ENCODE data around the gene PITPNM3. TPM values are rescaled to one million over a fixed set of nuclear protein-coding genes. Genes with fewer than 3 reads are reported as not detected.

PITPNM3 gene
- total and polyA plus RNA-seq, 7 donors = 3.6 to 13.6 (median 5.7) TPM

DNA sequence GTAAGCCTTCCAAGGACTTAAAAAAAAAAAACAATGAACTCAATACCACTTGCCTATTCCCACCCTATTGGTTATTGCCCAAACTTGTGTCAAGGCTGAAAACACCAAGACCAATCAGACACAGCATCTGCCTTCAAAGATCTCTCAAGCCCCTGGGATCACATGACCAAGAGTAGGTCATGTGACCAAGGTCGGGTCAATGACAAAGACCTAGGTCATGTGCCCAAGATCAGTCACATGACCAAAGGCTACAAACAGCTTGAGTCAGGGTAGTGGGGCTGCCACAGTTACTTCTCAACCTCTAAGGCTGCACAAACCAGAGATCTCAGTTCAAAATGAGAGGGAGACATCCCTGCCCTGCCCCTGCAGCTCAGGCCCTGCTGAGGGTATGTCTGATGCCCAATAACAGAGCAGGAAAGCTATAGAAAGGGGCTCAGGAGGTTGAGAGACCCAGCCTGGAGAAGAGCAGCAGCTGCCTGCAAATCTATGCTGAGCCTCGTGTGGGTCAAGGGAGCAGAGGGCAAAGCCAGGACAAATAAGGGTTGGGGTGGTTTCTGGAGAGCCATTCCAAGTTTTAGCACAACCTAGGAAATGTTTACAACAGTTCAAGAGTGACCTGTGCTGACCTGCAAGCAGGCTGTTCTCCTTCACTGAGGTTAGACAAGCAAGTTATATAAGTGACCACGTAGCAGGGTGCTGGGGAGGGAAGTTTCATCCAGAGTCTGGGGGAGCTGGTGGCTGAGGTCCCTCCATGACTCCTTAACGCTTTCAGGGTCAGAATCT, 63.3 kb downstream of the PITPNM3 start:
- Histone ChIP-seq H3K36me3 (no peaks in the 10 kb centered on the region), H3K4me3 (no peak overlapping the region), H3K9me3 (no peaks in the 10 kb centered on the region), H3K27ac (peak overlapping the region in 2 of 4 donors; percentile 31 to 59), H3K4me1 (peaks cover 0 to 33% (median 21%) of the 10 kb centered on the region in 4 donors), H3K27me3 (no peaks in the 10 kb centered on the region)
- WGBS, 2 donors = 74 to 80% methylated on average over 4 of the region's 4 CpGs
- intact Hi-C loops (cut with DNase I) = no loop called here
- peak; percentile 33 for DNase-seq
- TF ChIP-seq POLR2AphosphoS5 (IDR thresholded peaks at IDR 0.05) (no peak), CTCF (IDR thresholded peaks at IDR 0.05) (no peak), POLR2A (IDR thresholded peaks at IDR 0.05) (no peak), EP300 (IDR thresholded peaks at IDR 0.05) (no peak)

DNA sequence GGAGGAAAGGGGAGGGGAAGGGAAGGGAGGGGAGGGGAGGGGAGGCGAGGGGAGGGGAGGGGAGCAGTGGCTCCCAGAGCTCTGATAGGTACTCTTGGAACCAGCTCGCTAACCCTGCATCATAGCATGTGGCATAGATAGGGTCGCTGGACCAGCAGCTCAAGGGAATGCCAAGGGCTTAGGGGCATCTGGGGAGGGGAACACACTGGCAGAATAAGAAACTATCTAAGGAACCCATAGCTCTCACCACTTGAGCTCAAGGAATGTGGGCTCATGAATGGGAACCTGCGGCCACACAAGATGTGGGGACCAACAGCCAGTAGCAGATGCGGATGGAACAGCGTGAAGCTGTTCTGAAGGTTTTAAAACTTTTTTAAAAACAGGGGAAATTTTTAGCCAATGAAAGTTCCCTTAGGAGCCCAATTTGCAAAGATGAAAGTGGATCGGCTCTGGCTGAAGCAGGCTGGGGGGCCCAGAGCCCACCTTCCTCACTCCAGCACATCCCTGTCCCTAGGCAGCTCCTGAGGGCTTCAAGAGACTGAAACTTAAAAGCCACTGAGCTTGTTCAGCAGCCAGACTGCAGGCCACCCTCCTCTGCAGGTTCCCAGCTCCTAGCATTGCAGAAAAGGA, 65.2 kb downstream of the PITPNM3 start:
- no peak overlapping the region for H3K27ac ChIP-seq
- TF ChIP-seq EP300 (IDR thresholded peaks at IDR 0.05) (no peak), POLR2AphosphoS5 (IDR thresholded peaks at IDR 0.05) (no peak), CTCF (IDR thresholded peaks at IDR 0.05) (no peak), POLR2A (IDR thresholded peaks at IDR 0.05) (no peak)
- intact Hi-C loops (cut with DNase I) = no loop called here
- WGBS, 2 donors = 79 to 95% methylated on average over 7 of the region's 7 CpGs
- peak; percentile 45 for DNase-seq
- H3K9me3 ChIP-seq = no peaks in the 10 kb centered on the region
- H3K4me1 ChIP-seq = peaks cover 0 to 24% (median 10%) of the 10 kb centered on the region in 4 donors
- H3K36me3 ChIP-seq = no peaks in the 10 kb centered on the region
- H3K27me3 ChIP-seq = no peaks in the 10 kb centered on the region
- H3K4me3 ChIP-seq = no peak overlapping the region

DNA sequence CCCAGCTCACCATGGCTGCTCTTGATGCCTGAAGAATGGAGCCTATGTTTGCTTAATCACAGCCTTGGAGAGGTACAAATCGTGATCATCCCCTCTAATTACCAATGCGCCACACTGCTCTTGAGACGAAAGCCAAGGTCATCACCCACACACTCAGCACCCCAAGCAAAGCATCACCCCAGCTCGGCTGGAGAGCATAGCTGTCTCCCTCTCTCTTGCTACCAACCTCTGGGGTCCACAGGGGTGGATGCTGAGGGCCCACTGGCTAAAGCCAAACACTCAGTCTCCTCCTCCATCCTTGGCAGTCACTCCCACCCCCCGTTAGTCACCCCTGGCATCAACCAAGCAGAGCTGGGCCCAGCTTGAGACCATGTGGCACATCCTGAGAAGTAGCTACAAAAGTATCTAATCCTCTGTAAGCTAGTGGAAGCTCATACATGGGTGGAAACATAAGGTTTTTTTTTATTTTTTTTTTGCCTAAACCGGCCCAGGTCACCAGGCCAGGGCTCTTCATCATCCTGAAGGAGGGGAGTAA, 67.3 kb downstream of the PITPNM3 start:
- Histone ChIP-seq H3K4me1 (peaks cover 0 to 23% (median 8%) of the 10 kb centered on the region in 4 donors), H3K36me3 (no peaks in the 10 kb centered on the region), H3K4me3 (no peak overlapping the region), H3K27me3 (no peaks in the 10 kb centered on the region), H3K9me3 (no peaks in the 10 kb centered on the region), H3K27ac (no peak overlapping the region)
- peak; percentile 27 for DNase-seq
- TF ChIP-seq CTCF (IDR thresholded peaks at IDR 0.05) (no peak), EP300 (IDR thresholded peaks at IDR 0.05) (no peak), POLR2AphosphoS5 (IDR thresholded peaks at IDR 0.05) (no peak), POLR2A (IDR thresholded peaks at IDR 0.05) (no peak)
- 81 to 87% methylated on average over 6 of the region's 6 CpGs for WGBS, 2 donors
- intact Hi-C loops (cut with DNase I) = no loop called here

DNA sequence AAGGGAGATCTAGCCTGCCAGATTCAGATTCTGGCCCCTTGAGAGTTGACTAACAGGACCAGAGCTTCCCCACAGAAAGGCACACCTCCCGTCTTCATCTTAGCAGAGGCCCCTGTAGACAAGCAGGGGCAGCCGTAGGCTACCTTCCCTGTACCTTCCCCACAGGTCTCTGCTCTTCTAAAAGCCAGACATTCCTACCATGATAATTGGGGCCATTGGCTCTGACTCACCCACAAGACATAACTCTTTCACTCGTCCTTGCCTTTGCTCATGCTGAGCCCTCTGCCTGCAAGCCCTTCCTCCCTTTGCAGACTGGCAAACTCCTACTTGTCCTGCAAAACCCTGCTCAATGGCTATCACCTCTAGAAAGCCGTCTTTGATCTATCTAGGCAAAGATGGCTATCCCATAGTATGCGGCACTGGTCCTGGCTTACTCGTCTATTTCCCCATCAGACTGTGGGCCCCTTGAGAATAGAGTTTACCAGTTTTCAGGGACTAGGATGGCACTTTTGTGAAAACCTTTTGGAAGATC, 68.3 kb downstream of the PITPNM3 start:
- TF ChIP-seq CTCF (IDR thresholded peaks at IDR 0.05) = no peak
- TF ChIP-seq POLR2A (IDR thresholded peaks at IDR 0.05) = no peak
- no peak for TF ChIP-seq EP300 (IDR thresholded peaks at IDR 0.05)
- no peak for TF ChIP-seq POLR2AphosphoS5 (IDR thresholded peaks at IDR 0.05)
- H3K27me3 ChIP-seq = no peaks in the 10 kb centered on the region
- peaks cover 0 to 6% (median 0%) of the 10 kb centered on the region in 4 donors for H3K36me3 ChIP-seq
- H3K9me3 ChIP-seq = no peaks in the 10 kb centered on the region
- no peak for DNase-seq
- H3K4me1 ChIP-seq = peaks cover 0 to 13% (median 6%) of the 10 kb centered on the region in 4 donors
- peak overlapping the region in 1 of 4 donors; percentile 21 for H3K27ac ChIP-seq
- H3K4me3 ChIP-seq = no peak overlapping the region
- intact Hi-C loops (cut with DNase I) = no loop called here
- WGBS, 2 donors = 80 to 82% methylated on average over 6 of the region's 6 CpGs
